Measurements from ENCODE around the gene SLC35A4. TPM values are rescaled to one million over a fixed set of nuclear protein-coding genes. Genes with fewer than 3 reads are reported as not detected.
"Not testable (repeated sequence)": the region's sequence is repeated elsewhere in the genome, so short reads cannot be mapped to it uniquely, and the experiment has no call there.

The SLC35A4 gene
- total RNA-seq, 1 donor from 2014 or later: 9.5 TPM

GRCh38 chr5:140591747-140592372 lies 27.2 kb downstream of the SLC35A4 start:
- DNase-seq: no peak

- DNase-seq: not testable (repeated sequence)
Observed at GRCh38 chr5:140593070-140593469, 28.4 kb downstream of the SLC35A4 start.

GRCh38 chr5:140594169-140594568 lies 29.5 kb downstream of the SLC35A4 start:
- DNase-seq: no peak

GRCh38 chr5:140595538-140596300 lies 31.1 kb downstream of the SLC35A4 start:
- DNase-seq: no peak

GRCh38 chr5:140596321-140596741 lies 31.7 kb downstream of the SLC35A4 start:
- no peak for DNase-seq

- no peak for DNase-seq
Observed at GRCh38 chr5:140598836-140599235, 34.2 kb downstream of the SLC35A4 start.

- DNase-seq: no peak
Observed at GRCh38 chr5:140600096-140600495, 35.5 kb downstream of the SLC35A4 start.

GRCh38 chr5:140602147-140602546 lies 37.5 kb downstream of the SLC35A4 start:
- no peak for DNase-seq

GRCh38 chr5:140603446-140603698 lies 38.7 kb downstream of the SLC35A4 start:
- DNase-seq: not testable (repeated sequence)

GRCh38 chr5:140603734-140604133 lies 39.1 kb downstream of the SLC35A4 start:
- no peak for DNase-seq

- DNase-seq: no peak
Observed at GRCh38 chr5:140605879-140606278, 41.3 kb downstream of the SLC35A4 start.

GRCh38 chr5:140607031-140607430 lies 42.4 kb downstream of the SLC35A4 start:
- no peak for DNase-seq

- DNase-seq: no peak
Observed at GRCh38 chr5:140608722-140609121, 44.1 kb downstream of the SLC35A4 start.

GRCh38 chr5:140609126-140609525 lies 44.5 kb downstream of the SLC35A4 start:
- no peak for DNase-seq

GRCh38 chr5:140611020-140611521 lies 46.4 kb downstream of the SLC35A4 start:
- DNase-seq: no peak

Small RNA genes within 50 kb of the gene (small RNA-seq; reads per million reads assigned to genes)
- not detected for gene RF00279 (ENCODE audit: low replicate concordance)
- not detected for gene RF00443 (ENCODE audit: low replicate concordance)

Other genes starting within 250 kb of the SLC35A4 start
- 16.7 TPM for gene HBEGF, start 218.2 kb upstream of the SLC35A4 start, total RNA-seq
- not detected for gene SLC4A9, start 204.6 kb upstream of the SLC35A4 start, total RNA-seq
- gene ANKHD1, start 163.0 kb upstream of the SLC35A4 start, total RNA-seq: 132 TPM
- 1.3 TPM for gene EIF4EBP3, start 17.2 kb upstream of the SLC35A4 start, total RNA-seq
- 14.5 TPM for gene SRA1, start 7.4 kb upstream of the SLC35A4 start, total RNA-seq
- 14.8 TPM for gene APBB3, start 230 bp upstream of the SLC35A4 start, total RNA-seq
- gene CD14, start 68.3 kb downstream of the SLC35A4 start, total RNA-seq: 52.3 TPM
- 6.5 TPM for gene TMCO6, start 74.6 kb downstream of the SLC35A4 start, total RNA-seq
- 33.9 TPM for gene NDUFA2, start 82.8 kb downstream of the SLC35A4 start, total RNA-seq
- 51.3 TPM for gene IK, start 83.0 kb downstream of the SLC35A4 start, total RNA-seq
- gene WDR55, start 100.1 kb downstream of the SLC35A4 start, total RNA-seq: 11.8 TPM
- gene DND1, start 108.7 kb downstream of the SLC35A4 start, total RNA-seq: 0.30 TPM
- 36.9 TPM for gene HARS1, start 126.5 kb downstream of the SLC35A4 start, total RNA-seq
- gene HARS2, start 126.6 kb downstream of the SLC35A4 start, total RNA-seq: 19.6 TPM
- gene ZMAT2, start 135.6 kb downstream of the SLC35A4 start, total RNA-seq: 31.4 TPM
- gene PCDHA1, start 221.3 kb downstream of the SLC35A4 start, total RNA-seq: not detected
- gene PCDHA2, start 230.0 kb downstream of the SLC35A4 start, total RNA-seq: 0.20 TPM
- 0.20 TPM for gene PCDHA3, start 236.2 kb downstream of the SLC35A4 start, total RNA-seq
- 0.30 TPM for gene PCDHA4, start 242.2 kb downstream of the SLC35A4 start, total RNA-seq

All from skin of body (tissue), 3 donors.